HepG2 (cell line): ENCODE results near the gene DCAF4. TPM values are rescaled to one million over a fixed set of nuclear protein-coding genes. Genes with fewer than 3 reads are reported as not detected.

ENCODE experiments used
- CCDC6 ChIP-seq: sonication (generic); formaldehyde crosslinking; IDR thresholded peaks from 2 replicates; pipeline ENCODE4 v1.8.1; 2022; ENCODE audit warnings: mild to moderate bottlenecking, missing genetic modification reagents, moderate library complexity
- CREM ChIP-seq, 2 experiments: sonication (generic) in 1 of 2; formaldehyde crosslinking in 1 of 2; IDR thresholded peaks; 2 replicates each; pipeline versions ENCODE4 v1.4.0 to v1.6.1; 2016 to 2020; ENCODE audit warnings: antibody characterized with exemption in 1 of 2, mild to moderate bottlenecking in 1 of 2, missing genetic modification reagents in 1 of 2
- FIP1L1 ChIP-seq: fragments of 200-400 bp; formaldehyde crosslinking; IDR thresholded peaks from 2 replicates; pipeline ENCODE4 v1.6.1; 2018; ENCODE audit warnings: low read depth, mild to moderate bottlenecking, low read length, moderate library complexity, borderline replicate concordance; ENCODE audit not compliant: insufficient read depth
- FOXO1 ChIP-seq: sonication (generic); formaldehyde crosslinking; IDR thresholded peaks from 2 replicates; pipeline ENCODE4 v1.4.0; 2020; ENCODE audit warnings: missing genetic modification reagents
- HOMEZ ChIP-seq: IDR thresholded peaks from 2 replicates; pipeline ENCODE4 v1.6.1; 2016; ENCODE audit warnings: low read depth
- MXD4 ChIP-seq: IDR thresholded peaks from 2 replicates; pipeline ENCODE4 v1.6.1; 2016; ENCODE audit warnings: mild to moderate bottlenecking, missing biosample characterization, missing genetic modification reagents
- NONO ChIP-seq, 2 experiments: fragments of 450-650 bp in 1 of 2; sonication (generic) in 1 of 2; formaldehyde crosslinking in 1 of 2; IDR thresholded peaks in 1 of 2; conservative IDR thresholded peaks in 1 of 2; 2 replicates each; pipeline versions ENCODE4 v1.6.1 to v1.8.0; 2017 to 2022; ENCODE audit warnings: mild to moderate bottlenecking in 1 of 2, missing genetic modification reagents in 1 of 2, moderate library complexity in 1 of 2
- NR2F1 ChIP-seq, 2 experiments: fragments of 450-650 bp in 1 of 2; formaldehyde crosslinking in 1 of 2; IDR thresholded peaks; 2 replicates each; pipeline versions ENCODE4 v1.5.0 to v1.6.1; 2016 to 2020; ENCODE audit warnings: mild to moderate bottlenecking in 1 of 2, missing compliant biosample characterization in 1 of 2, missing genetic modification reagents in 1 of 2, moderate library complexity in 1 of 2
- PCBP1 ChIP-seq: fragments of 200-400 bp; formaldehyde crosslinking; IDR thresholded peaks from 2 replicates; pipeline ENCODE4 v1.6.1; 2017; ENCODE audit warnings: mild to moderate bottlenecking, low read depth, low read length, borderline replicate concordance
- PHF20 ChIP-seq: sonication (generic); formaldehyde crosslinking; IDR thresholded peaks from 2 replicates; pipeline ENCODE4 v1.5.0; 2020; ENCODE audit warnings: mild to moderate bottlenecking, missing genetic modification reagents
- PHF8 ChIP-seq: sonication (generic); formaldehyde crosslinking; IDR thresholded peaks from 2 replicates; pipeline ENCODE4 v1.5.0; 2020; ENCODE audit warnings: missing genetic modification reagents
- RXRB ChIP-seq: IDR thresholded peaks from 2 replicates; pipeline ENCODE4 v1.6.1; 2016; ENCODE audit warnings: borderline replicate concordance, missing genetic modification reagents, missing compliant biosample characterization
- TAF1 ChIP-seq: sonication (generic); formaldehyde crosslinking; IDR thresholded peaks from 2 replicates; pipeline ENCODE4 v1.4.0; 2020; ENCODE audit warnings: missing genetic modification reagents
- TGIF2 ChIP-seq: IDR thresholded peaks from 2 replicates; pipeline ENCODE4 v1.6.1; 2016; ENCODE audit warnings: control low read depth, missing compliant biosample characterization
- YY1 ChIP-seq: IDR thresholded peaks from 2 replicates; pipeline ENCODE4 v1.6.1; 2011; ENCODE audit warnings: low read length, low read depth, moderate library complexity, mild to moderate bottlenecking; ENCODE audit not compliant: insufficient read depth, insufficient replicate concordance
- ZFY ChIP-seq: sonication (generic); formaldehyde crosslinking; IDR thresholded peaks from 2 replicates; pipeline ENCODE4 v1.4.0; 2020; ENCODE audit warnings: missing genetic modification reagents
- ZNF224 ChIP-seq: sonication (generic); formaldehyde crosslinking; IDR thresholded peaks from 2 replicates; pipeline ENCODE4 v1.5.0; 2020; ENCODE audit warnings: mild to moderate bottlenecking, missing genetic modification reagents
- ZNF317 ChIP-seq: sonication (generic); formaldehyde crosslinking; IDR thresholded peaks from 2 replicates; pipeline ENCODE4 v1.5.0; 2020; ENCODE audit warnings: mild to moderate bottlenecking, missing genetic modification reagents
- ZNF558 ChIP-seq: sonication (generic); formaldehyde crosslinking; IDR thresholded peaks from 2 replicates; pipeline ENCODE4 v1.9.0; 2022; ENCODE audit warnings: mild to moderate bottlenecking, missing genetic modification reagents, borderline replicate concordance
- ZNF563 ChIP-seq: sonication (generic); formaldehyde crosslinking; IDR thresholded peaks from 2 replicates; pipeline ENCODE4 v1.8.0; 2022; ENCODE audit warnings: mild to moderate bottlenecking, moderate library complexity, missing genetic modification reagents
- ZSCAN22 ChIP-seq: sonication (generic); formaldehyde crosslinking; IDR thresholded peaks from 2 replicates; pipeline ENCODE4 v1.4.0; 2020; ENCODE audit warnings: mild to moderate bottlenecking, missing genetic modification reagents
- polyA plus RNA-seq, 8 experiments: library from polyadenylated mRNA; depleted of rRNA in 3 of 8; stranded (reverse) in 7 of 8; unstranded in 1 of 8; fragments of >200 nt; fragmentation: Illumina TruSeq in 4 of 8; extraction: Trizol in 4 of 8; gene quantifications; 2 replicates each; pipeline versions ENCODE4 v1.2.1 to v1.2.3, GENCODE V29; 2011 to 2016; ENCODE audit warnings: low read depth in 4 of 8, missing spikeins in 1 of 8, mixed read lengths in 1 of 8; ENCODE audit not compliant: insufficient read depth in 1 of 8
- total RNA-seq, 5 experiments: library from RNA; depleted of rRNA; stranded (reverse); fragments of >200 nt; fragmentation: Illumina TruSeq; extraction: Trizol; gene quantifications; 2 replicates each; pipeline ENCODE4 v1.2.3, GENCODE V29; 2016; ENCODE audit warnings: low read depth in 1 of 5
- TF ChIP-seq, protein P1 (sequence below): sonication (generic); formaldehyde crosslinking; IDR thresholded peaks from 2 replicates; pipeline ENCODE4 v1.5.0; 2020; ENCODE audit warnings: mild to moderate bottlenecking, missing genetic modification reagents, borderline replicate concordance
- TF ChIP-seq, protein P2 (sequence below): IDR thresholded peaks from 2 replicates; pipeline ENCODE4 v1.6.1; 2016; ENCODE audit warnings: mild to moderate bottlenecking, missing biosample characterization, missing genetic modification reagents

Gene DCAF4
- total and polyA plus RNA-seq, 2 of the 13 experiments (the other 11 are each of a cell fraction or from before 2014, with no cell fraction given) = 18.8 to 21.1 TPM

DNA sequence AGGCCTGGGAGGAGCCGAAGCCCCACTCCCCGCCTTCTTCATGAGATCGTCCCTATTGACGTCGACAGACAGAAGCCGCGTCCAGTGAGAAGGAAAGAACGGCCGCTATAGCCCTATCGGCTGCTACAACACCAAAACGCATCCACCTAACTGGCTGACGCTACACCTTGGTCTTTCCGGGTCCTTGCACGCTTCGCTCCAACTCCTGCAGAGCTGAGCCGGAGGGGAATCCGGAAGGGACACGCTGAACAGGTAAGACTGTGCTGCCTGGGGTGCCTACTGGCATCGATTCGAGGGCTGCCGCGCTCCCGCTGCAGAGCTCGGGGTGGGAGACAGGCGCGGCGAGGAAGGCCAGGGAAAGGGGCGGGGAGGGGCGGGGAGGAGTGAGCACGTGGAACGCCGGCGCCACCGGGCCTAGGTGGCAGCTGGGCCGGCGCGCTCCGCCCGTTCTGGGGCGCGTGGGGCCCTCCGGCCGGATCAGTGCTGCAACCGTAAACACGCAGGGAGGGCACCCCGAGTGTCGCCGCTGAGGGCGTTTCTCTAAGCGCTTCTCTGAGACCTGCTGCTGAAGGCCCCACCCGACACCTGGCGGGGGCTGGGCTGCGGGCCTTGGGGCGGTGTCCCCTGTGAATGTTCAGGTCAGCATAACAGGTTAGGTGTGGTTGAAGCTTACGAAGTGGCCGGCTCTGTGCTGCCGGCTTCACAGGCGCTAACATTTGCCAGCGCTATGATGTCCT, at the start of gene DCAF4 (continued):
- TF ChIP-seq HOMEZ (CRISPR knock-in tag) (0 out of 2 replicates have a peak, but pooled peaks have one; percentile 6), ZNF317 (0 out of 2 replicates have a peak, but pooled peaks have one; percentile 23), CREM (IDR thresholded peaks at IDR 0.05) (peak; percentile 72), CREM (CRISPR knock-in tag; IDR thresholded peaks at IDR 0.05) (no peak), NR2F1 (CRISPR knock-in tag; IDR thresholded peaks at IDR 0.05) (no peak), PHF8 (CRISPR knock-in tag) (peak; percentile 86), ZFY (CRISPR knock-in tag) (peak; percentile 81), PCBP1 (0 out of 2 replicates have a peak, but pooled peaks have one; percentile 22), ZNF558 (CRISPR knock-in tag) (no peak), CCDC6 (CRISPR knock-in tag) (0 out of 2 replicates have a peak, but pooled peaks have one; percentile 35), ZSCAN22 (CRISPR knock-in tag) (no peak), RXRB (CRISPR knock-in tag) (no peak), ZNF224 (CRISPR knock-in tag) (no peak), ZNF563 (CRISPR knock-in tag) (peak; percentile 87), YY1 (peak; percentile 14), FOXO1 (CRISPR knock-in tag) (0 out of 2 replicates have a peak, but pooled peaks have one; percentile 23), NONO (IDR thresholded peaks at IDR 0.05) (no peak), NONO (CRISPR knock-in tag; conservative IDR thresholded peaks at IDR 0.05) (peak; percentile 74), PHF20 (peak; percentile 39; the same call in 1 of the 2 replicates), TGIF2 (CRISPR knock-in tag) (peak; percentile 94), TAF1 (CRISPR knock-in tag) (peak; percentile 71), FIP1L1 (no peak), MXD4 (CRISPR knock-in tag) (peak; percentile 68; the same call in 1 of the 2 replicates)
- TF ChIP-seq, protein P1, sequence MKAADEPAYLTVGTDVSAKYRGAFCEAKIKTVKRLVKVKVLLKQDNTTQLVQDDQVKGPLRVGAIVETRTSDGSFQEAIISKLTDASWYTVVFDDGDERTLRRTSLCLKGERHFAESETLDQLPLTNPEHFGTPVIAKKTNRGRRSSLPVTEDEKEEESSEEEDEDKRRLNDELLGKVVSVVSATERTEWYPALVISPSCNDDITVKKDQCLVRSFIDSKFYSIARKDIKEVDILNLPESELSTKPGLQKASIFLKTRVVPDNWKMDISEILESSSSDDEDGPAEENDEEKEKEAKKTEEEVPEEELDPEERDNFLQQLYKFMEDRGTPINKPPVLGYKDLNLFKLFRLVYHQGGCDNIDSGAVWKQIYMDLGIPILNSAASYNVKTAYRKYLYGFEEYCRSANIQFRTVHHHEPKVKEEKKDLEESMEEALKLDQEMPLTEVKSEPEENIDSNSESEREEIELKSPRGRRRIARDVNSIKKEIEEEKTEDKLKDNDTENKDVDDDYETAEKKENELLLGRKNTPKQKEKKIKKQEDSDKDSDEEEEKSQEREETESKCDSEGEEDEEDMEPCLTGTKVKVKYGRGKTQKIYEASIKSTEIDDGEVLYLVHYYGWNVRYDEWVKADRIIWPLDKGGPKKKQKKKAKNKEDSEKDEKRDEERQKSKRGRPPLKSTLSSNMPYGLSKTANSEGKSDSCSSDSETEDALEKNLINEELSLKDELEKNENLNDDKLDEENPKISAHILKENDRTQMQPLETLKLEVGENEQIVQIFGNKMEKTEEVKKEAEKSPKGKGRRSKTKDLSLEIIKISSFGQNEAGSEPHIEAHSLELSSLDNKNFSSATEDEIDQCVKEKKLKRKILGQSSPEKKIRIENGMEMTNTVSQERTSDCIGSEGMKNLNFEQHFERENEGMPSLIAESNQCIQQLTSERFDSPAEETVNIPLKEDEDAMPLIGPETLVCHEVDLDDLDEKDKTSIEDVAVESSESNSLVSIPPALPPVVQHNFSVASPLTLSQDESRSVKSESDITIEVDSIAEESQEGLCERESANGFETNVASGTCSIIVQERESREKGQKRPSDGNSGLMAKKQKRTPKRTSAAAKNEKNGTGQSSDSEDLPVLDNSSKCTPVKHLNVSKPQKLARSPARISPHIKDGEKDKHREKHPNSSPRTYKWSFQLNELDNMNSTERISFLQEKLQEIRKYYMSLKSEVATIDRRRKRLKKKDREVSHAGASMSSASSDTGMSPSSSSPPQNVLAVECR (CRISPR knock-in tag) = peak; percentile 97
- TF ChIP-seq, protein P2, sequence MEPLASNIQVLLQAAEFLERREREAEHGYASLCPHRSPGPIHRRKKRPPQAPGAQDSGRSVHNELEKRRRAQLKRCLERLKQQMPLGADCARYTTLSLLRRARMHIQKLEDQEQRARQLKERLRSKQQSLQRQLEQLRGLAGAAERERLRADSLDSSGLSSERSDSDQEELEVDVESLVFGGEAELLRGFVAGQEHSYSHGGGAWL (CRISPR knock-in tag) = peak; percentile 86; the same call in 1 of the 2 replicates
